ENCODE data around the gene BAG1. TPM values are rescaled to one million over a fixed set of nuclear protein-coding genes. Genes with fewer than 3 reads are reported as not detected.

BAG1 gene
- total RNA-seq, 4 donors from 2014 or later, result 63.6 to 140 (median 70.8) TPM

- H3K9me3 ChIP-seq, result no peaks in the 10 kb centered on the region
- 90% methylated on average over 12 of the region's 14 CpGs for WGBS
- TF ChIP-seq POLR2AphosphoS5 (IDR thresholded peaks at IDR 0.05), result no peak
- no peak for TF ChIP-seq POLR2A (IDR thresholded peaks at IDR 0.05)
- TF ChIP-seq CTCF (IDR thresholded peaks at IDR 0.05), result no peak
- TF ChIP-seq EP300 (IDR thresholded peaks at IDR 0.05), result no peak
- DNase-seq (ENCODE audit: low spot score in 2 of 2), result peak in 1 of 2 donors; percentile 52
- H3K27me3 ChIP-seq, result no peaks in the 10 kb centered on the region
- H3K4me3 ChIP-seq, result no peak overlapping the region
- H3K36me3 ChIP-seq, result no peaks in the 10 kb centered on the region
- peaks cover 15% of the 10 kb centered on the region for H3K4me1 ChIP-seq
- no peak overlapping the region for H3K27ac ChIP-seq
These were observed 43.6 kb downstream of the BAG1 start for GRCh38 chr9:33220681-33221567.

- no peak overlapping the region for H3K27ac ChIP-seq
These were observed 52.7 kb downstream of the BAG1 start for GRCh38 chr9:33211695-33212393.

GRCh38 chr9:33210006-33210715, 54.3 kb downstream of the BAG1 start:
- Histone ChIP-seq H3K9me3 (no peaks in the 10 kb centered on the region), H3K4me1 (peaks cover 14% of the 10 kb centered on the region), H3K36me3 (no peaks in the 10 kb centered on the region), H3K4me3 (no peak overlapping the region), H3K27ac (no peak overlapping the region), H3K27me3 (no peaks in the 10 kb centered on the region)
- TF ChIP-seq POLR2AphosphoS5 (IDR thresholded peaks at IDR 0.05) (no peak), CTCF (IDR thresholded peaks at IDR 0.05) (no peak), EP300 (IDR thresholded peaks at IDR 0.05) (no peak), POLR2A (IDR thresholded peaks at IDR 0.05) (no peak)
- no peak for DNase-seq (ENCODE audit: low spot score in 2 of 2)
- 87% methylated on average over 4 of the region's 4 CpGs for WGBS

More at GRCh38 chr9:33211695-33212393, 52.7 kb downstream of the BAG1 start:
- 57% methylated on average over 3 of the region's 3 CpGs for WGBS
- TF ChIP-seq CTCF (IDR thresholded peaks at IDR 0.05) (no peak), POLR2A (IDR thresholded peaks at IDR 0.05) (no peak), EP300 (IDR thresholded peaks at IDR 0.05) (no peak), POLR2AphosphoS5 (IDR thresholded peaks at IDR 0.05) (no peak)
- no peaks in the 10 kb centered on the region for H3K36me3 ChIP-seq
- H3K4me3 ChIP-seq, result no peak overlapping the region
- H3K4me1 ChIP-seq, result peaks cover 14% of the 10 kb centered on the region
- H3K9me3 ChIP-seq, result no peaks in the 10 kb centered on the region
- DNase-seq (ENCODE audit: low spot score in 2 of 2), result peak in 1 of 2 donors; percentile 45
- no peaks in the 10 kb centered on the region for H3K27me3 ChIP-seq

- no peaks in the 10 kb centered on the region for H3K27me3 ChIP-seq
- TF ChIP-seq EP300 (IDR thresholded peaks at IDR 0.05) (no peak), CTCF (IDR thresholded peaks at IDR 0.05) (no peak), POLR2AphosphoS5 (IDR thresholded peaks at IDR 0.05) (no peak), POLR2A (IDR thresholded peaks at IDR 0.05) (no peak)
- peaks cover 14% of the 10 kb centered on the region for H3K4me1 ChIP-seq
- no peak overlapping the region for H3K4me3 ChIP-seq
- 91% methylated on average over 1 of the region's 1 CpG for WGBS
- H3K27ac ChIP-seq, result no peak overlapping the region
- no peaks in the 10 kb centered on the region for H3K36me3 ChIP-seq
- no peak for DNase-seq (ENCODE audit: low spot score in 2 of 2)
- no peaks in the 10 kb centered on the region for H3K9me3 ChIP-seq
These were observed 55.1 kb downstream of the BAG1 start for GRCh38 chr9:33209394-33209793.
